Tibial nerve (tissue), 4 donors: ENCODE measurements around the gene EFCAB8.

ENCODE experiments used
- CTCF ChIP-seq, 5 experiments: fragments of 200-600 bp in 3 of 5; fragments of 450-650 bp in 2 of 5; sonication (generic) in 3 of 5; IDR thresholded peaks; one replicate each; pipeline ENCODE4 v1.5.1; 2016 to 2019; ENCODE audit warnings: antibody characterized with exemption in 5 of 5, mild to moderate bottlenecking in 3 of 5, moderate library complexity in 2 of 5
- EP300 ChIP-seq, 2 donors: sonication (generic); formaldehyde crosslinking; IDR thresholded peaks; one replicate each; pipeline ENCODE4 v1.6.1; 2017; ENCODE audit warnings: antibody characterized with exemption in 2 of 2, mild to moderate bottlenecking in 1 of 2
- POLR2A ChIP-seq, 2 donors: fragments of 450-650 bp; IDR thresholded peaks; one replicate each; pipeline ENCODE4 v1.6.1; 2017; ENCODE audit warnings: antibody characterized with exemption in 2 of 2, mild to moderate bottlenecking in 2 of 2, moderate library complexity in 2 of 2

GRCh38 chr20:32977281-32978008, 118.7 kb downstream of the EFCAB8 start:
- TF ChIP-seq CTCF (IDR thresholded peaks at IDR 0.05) (no peak), POLR2A (IDR thresholded peaks at IDR 0.05) (no peak), EP300 (IDR thresholded peaks at IDR 0.05) (no peak)
